Activated T-cell treated with anti-CD3 and anti-CD28 coated beads, Interleukin-2, amount 50 U/mL, for 48 hours (primary cell): ENCODE results near the gene THOC6.
"Not testable (repeated sequence)": the region's sequence is repeated elsewhere in the genome, so short reads cannot be mapped to it uniquely, and the experiment has no call there.

Source experiments
- DNase-seq, 2 experiments: peaks; one replicate each; pipeline ENCODE4 v3.0.0-alpha.2; 2020

The THOC6 gene

DNA sequence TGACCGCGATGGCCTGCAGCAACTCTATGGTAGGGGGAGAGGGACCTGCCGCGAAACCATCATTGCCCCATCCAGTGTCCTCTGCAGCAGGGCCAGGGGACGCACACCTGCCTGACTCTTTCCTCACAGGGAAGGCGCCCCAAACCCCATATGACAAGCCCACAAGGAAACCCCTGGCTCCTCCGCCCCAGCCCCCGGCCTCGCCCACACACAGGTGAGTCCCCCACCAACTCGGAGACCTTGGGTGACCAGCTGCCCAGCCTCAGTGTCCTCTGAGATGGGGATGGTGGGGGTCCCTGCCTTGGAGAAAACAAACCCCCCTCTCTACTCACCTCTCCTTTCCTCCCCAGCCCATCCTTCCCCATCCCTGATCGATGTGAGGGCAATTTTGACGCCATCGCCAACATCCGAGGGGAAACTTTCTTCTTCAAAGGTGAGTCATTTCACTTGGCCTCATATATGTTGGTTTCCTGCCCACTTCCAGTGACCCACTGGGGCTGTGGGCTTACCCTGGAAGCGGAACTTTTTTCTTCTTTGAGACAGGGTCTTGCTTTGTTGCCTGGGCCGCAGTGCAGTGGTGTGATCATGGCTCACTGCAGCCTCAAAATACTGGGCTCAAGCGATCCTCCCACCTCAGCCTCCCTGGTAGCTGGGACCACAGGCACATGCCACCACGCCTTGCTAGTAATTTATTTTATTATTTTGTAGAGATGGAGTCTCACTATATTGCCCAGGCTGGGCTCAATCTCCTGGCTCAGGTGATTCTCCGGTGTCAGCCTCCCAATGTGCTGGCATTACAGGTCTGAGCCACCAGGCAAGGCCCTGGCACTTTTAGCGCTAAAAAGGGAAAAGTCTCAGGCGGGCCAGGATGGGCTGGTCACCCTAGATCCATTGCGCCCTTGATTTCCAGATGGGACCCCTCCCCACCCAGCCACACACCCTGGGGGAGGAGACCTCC, 33.6 kb downstream of the THOC6 start:
- DNase-seq: no peak

DNA sequence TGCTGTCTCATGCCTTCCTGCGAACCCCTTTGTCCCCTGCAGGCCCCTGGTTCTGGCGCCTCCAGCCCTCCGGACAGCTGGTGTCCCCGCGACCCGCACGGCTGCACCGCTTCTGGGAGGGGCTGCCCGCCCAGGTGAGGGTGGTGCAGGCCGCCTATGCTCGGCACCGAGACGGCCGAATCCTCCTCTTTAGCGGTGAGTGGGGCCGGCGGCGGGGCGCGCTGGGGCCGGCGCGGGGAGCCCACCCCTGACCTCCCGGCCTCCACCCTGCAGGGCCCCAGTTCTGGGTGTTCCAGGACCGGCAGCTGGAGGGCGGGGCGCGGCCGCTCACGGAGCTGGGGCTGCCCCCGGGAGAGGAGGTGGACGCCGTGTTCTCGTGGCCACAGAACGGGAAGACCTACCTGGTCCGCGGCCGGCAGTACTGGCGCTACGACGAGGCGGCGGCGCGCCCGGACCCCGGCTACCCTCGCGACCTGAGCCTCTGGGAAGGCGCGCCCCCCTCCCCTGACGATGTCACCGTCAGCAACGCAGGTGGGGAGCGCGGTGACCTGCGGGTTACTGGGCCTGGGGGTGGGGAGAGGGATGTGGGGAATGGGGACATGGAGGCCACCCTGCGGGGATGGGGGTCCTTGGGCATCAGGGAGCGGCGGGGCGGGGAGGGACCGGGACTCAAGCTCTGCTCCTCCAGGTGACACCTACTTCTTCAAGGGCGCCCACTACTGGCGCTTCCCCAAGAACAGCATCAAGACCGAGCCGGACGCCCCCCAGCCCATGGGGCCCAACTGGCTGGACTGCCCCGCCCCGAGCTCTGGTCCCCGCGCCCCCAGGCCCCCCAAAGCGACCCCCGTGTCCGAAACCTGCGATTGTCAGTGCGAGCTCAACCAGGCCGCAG, 34.5 kb downstream of the THOC6 start:
- DNase-seq: peak; percentile 72 to 74

GRCh38 chr16:3059041-3059722, 35.3 kb downstream of the THOC6 start:
- DNase-seq: peak; percentile 94 to 95

DNA sequence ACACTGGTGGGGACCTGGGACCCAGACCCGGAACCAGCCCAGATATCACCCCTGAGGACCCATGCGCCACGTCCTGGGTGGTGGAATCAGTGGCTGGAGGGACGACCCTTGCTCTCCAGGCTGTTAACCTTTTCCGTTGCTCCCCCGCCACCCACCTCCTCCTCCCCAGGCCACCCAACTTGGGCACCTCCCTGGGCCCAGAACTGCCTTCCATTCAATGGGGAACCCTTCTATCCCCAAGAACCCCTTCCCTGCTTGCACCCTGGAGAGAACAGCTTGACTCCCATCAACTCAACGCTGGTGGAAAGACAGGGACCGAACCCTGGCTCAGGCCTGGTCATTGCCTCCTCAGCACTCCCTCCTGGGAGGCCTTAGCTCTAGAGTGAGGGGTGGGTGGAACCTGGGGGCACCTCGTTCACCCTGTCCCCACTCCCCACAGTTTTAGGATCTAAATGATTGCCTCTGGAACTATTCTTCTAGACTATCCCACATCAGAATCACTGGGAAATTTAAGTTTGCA, 35.9 kb downstream of the THOC6 start:
- no peak for DNase-seq

- no peak for DNase-seq
These were observed 36.7 kb downstream of the THOC6 start for GRCh38 chr16:3060339-3061127.

GRCh38 chr16:3062553-3062952, 38.7 kb downstream of the THOC6 start:
- no peak for DNase-seq

DNA sequence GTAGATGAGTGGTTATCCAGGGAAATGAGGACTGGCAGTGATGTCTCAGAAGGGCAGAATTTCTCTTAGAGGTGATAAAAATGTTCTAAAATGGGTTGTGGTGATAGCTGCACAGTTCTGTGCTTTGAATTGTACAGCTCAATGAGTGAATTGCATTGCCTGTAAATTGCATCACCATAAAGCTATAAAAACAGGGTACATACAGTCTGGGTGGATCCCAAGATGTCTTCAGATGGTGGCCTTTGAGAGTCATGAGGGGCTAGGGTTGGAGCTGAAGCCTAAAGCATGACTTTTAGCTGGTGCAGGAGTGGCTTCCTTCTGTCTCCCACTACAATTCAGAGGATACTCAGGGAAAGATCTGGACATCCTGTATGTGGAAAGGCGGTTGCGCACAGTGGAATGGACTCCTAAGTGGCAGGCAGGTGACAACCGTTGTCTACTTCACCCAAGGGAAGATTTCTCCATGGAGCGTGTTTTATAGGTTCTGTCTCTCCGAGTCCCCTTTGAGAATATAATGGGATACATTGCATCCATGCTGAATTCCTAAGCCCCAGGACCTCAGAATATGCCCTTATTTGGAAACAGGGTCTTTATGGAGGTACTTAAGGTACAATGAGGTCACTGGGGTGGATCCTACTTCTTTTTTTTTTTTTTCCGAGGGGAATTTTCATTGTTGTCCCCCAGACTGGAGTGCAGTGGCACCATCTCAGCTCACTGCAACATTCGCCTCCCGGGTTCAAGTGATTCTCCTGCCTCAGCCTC, 40.0 kb downstream of the THOC6 start:
- DNase-seq: no peak

GRCh38 chr16:3065069-3065741, 41.4 kb downstream of the THOC6 start, which contains the start of gene IL32:
Gene IL32 (plus strand): TSS chr16:3065640. CDS start chr16:3065812, 172 bp downstream.
- peak; percentile 85 for DNase-seq

- peak in 1 of 2 experiments; percentile 36 for DNase-seq
These were observed 42.1 kb downstream of the THOC6 start for GRCh38 chr16:3065742-3066439.

GRCh38 chr16:3066440-3066748, 42.6 kb downstream of the THOC6 start:
- peak in 1 of 2 experiments; percentile 46 for DNase-seq

DNA sequence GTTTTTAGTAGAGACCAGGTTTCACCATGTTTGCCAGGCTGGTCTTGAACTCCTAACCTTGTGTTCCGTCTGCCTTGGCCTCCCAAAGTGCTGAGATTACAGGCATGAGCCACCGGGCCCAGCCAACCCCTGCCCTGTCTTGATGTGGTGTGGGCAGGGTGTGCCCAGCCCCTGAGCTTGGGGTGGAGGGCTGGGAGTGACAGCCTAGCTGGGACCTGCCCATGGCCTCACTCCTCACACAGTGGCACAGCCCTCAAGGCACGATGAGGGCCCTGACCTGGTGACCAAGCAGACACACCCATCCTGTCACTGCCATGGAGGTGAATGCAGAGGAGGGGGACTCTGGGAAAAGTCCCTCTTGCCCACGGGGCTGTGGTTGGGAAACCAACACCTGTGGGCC, 44.7 kb downstream of the THOC6 start:
- DNase-seq: no peak

- not testable (repeated sequence) for DNase-seq
These were observed 45.3 kb downstream of the THOC6 start for GRCh38 chr16:3069146-3069545.

GRCh38 chr16:3070608-3071111, 46.8 kb downstream of the THOC6 start:
- DNase-seq: peak in 1 of 2 experiments; percentile 56

DNA sequence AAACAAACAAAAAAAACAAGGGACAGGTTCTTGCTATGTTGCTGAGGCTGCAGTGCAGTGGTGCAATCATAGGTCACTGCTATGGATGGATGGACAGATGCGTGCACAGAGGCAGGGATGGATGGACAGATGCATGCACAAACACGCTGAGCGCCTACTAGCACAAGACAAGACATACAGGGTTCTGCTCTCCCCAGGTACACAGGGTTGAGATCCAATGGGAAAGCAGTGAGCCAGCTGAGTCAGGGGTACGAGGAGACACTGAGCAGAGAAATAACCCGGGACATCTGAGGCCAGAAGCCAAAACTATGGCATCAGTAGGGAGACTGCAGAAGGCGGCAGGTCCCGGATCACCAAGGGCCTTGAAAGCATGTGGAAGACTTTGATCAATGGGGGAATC, 47.8 kb downstream of the THOC6 start:
- peak; percentile 42 to 44 for DNase-seq

GRCh38 chr16:3072148-3072547, 48.3 kb downstream of the THOC6 start:
- DNase-seq: peak; percentile 50 to 60

DNA sequence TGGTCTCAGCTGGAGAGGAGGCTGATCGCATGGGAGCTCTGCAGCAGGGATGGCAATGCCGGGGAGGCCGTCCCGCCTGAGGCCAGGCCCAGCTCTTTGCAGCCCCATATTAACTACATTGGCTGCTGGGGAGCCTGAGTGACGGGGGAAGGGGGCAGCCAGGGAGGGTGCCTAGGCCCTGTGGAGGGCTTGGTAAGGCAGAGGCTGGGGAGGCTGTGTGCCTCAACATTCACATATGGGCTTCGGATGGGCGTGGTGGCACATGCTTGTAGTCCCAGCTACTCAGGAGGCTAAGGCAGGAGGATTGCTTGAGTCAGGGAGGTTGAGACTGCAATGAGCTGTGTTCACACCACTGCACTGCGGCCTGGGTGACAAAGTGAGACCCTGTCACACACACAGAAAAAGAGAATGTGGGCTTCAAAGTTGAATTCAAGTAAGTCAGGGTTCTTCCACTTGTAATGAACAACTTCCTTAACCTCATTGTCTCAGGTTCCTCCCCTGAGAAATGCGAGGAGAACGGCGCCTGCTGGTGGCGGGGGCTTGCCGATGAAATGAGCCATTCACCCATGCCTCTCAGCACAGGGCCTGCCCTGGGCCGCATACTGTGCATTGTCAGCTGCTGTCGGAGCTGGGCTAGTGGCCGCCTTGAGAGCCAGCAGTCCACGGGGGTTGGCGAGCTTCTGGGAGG, 48.9 kb downstream of the THOC6 start:
- peak; percentile 50 to 53 for DNase-seq

- DNase-seq: peak in 1 of 2 experiments; percentile 31
These were observed 49.6 kb downstream of the THOC6 start for GRCh38 chr16:3073448-3073847.

DNA sequence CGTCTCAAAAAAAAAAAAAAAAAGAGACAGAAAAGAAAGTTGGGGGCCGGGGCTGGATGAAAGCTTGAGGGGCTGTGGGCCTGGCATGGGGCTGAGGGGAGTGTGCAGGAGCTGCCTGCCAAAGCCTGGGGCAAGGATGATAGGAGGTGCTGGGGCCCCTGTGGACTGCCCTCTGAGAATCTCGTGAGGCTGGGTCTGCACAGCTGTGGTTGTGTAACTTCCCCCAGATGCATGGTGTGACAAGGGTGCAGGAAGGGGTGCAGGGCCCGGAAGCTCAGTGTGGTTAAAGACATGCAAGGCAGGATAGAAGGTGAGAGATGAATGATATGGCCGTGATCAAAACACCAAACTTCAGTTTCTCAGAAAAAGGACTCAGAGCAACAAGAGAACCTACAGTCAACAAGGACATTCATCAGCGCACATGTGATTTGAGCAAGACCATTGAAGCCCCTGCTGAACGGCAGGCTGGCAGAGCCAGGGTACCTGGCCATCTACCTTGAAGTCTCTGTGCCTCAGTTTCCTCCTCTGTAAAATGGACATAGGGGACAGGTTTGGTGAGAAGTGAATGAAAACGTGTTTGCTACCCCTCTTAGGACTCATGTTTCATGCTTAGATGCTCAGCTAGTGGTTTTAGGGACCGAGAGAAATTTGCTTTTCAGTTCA, 51.2 kb downstream of the THOC6 start:
- DNase-seq: peak; percentile 85 to 88
